GM18858 (cell line): ENCODE measurements around the gene MICU2.
"Not testable (repeated sequence)": the region's sequence is repeated elsewhere in the genome, so short reads cannot be mapped to it uniquely, and the experiment has no call there.

Source experiments
- ATAC-seq: cut with Tn5 transposase; IDR thresholded peaks from one replicate; pipeline ENCODE4 v1.9.1; 2021; ENCODE audit not compliant: unreplicated experiment

The MICU2 gene

DNA sequence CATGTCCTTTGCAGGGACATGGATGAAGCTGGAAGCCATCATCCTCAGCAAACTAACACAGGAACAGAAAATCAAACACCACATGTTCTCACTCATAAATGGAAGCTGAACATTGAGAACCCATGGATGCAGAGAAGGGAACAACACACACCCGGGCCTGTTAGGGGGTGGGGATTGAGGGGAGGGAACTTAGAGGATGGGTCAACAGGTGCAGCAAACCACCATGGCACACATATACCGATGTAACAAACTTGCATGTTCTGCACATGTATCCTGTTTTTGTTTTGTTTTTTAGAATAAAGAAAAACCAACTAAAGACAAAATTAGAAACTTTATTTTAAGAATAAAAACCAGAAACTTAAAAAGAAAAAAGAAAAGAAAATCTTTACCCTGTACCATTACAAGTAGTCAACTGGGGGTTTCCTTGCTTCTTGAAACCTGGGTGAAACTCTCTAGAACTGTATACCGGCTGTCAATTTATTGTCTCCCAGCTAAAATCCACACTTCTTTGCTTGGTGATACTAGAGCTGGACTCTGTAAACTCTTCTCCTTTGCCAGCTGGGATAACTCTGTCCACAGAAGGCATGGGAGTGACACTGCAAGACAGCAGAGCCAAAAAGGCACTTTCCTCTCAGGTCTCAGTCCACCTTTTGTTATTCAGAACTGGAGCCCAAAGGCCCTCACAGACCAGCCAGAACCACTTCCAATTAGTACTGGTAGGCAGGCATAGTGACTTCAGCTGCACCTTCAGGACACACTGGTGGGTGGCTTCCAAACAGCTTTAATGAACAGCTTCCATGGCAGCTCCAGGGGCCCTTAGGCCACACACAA lies 9.0 kb downstream of the MICU2 start:
- ATAC-seq: peak; percentile 54

DNA sequence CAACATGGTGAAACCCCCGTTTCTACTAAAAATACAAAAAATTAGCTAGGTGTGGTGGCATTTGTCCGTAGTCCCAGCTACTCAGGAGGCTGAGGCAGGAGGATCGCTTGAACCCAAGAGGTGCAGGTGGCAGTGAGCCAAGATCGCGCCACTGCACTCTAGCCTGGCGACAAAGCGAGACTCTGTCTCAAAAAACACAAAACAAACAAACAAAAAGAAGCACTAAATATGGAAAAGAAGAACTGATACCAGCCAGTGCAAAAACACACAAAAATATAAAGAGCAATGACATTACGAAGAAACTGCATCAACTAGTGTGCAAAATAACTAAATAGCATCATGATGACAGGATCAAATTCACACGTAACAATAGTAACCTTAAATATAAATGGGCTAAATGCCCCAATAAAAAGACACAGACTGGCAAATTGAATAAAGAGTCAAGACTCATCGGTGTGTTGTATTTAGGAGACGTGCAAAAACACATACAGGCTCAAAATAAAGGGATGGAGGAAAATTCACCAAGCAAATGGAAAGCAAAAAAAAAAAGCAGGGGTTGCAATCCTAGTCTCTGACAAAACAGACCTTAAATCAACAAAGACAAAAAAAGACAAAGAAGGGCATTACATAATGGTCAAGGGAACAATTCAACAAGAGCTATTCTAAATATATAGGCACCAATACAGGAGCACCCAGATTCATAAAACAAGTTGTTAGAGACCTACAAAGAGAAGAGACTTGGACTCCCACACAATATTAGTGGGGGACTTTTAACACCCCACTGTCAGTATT lies 13.1 kb downstream of the MICU2 start:
- ATAC-seq: not testable (repeated sequence)

DNA sequence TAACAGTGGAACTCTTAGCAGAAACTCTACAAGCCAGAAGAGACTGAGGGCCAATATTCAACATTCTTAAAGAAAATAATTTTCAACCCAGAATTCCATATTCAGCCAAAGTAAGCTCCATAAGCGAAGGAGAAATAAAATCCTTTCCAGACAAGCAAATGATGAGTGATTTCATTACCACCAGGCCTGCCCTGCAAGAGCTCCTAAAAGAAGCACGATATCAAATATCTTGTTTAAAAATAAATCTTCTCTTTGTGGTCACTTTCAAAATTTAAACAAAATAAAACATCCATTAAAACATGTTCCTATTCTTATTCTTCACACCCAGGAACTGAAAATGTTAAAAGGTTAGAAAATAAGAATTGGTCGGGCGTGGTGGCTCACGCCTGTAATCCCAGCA lies 13.7 kb downstream of the MICU2 start:
- ATAC-seq: no peak

DNA sequence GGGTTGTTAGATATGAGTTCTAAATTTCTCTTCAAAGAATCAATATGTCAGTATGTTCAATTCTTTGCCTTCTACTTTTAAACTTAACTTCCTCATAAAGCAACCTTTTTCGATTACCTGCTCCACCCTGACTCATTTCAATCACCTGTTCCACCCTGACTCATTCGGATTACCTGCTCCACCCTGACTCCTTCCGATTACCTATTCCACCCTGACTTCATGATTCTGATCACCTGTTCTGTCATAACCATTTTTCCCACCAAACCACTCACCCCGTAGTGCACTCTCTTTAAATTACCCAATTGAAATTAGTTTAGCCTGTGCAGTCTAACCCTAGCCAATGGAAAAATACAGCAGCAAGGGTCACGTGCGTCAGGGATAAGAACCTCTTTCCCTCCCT lies 14.5 kb downstream of the MICU2 start:
- ATAC-seq: not testable (repeated sequence)

DNA sequence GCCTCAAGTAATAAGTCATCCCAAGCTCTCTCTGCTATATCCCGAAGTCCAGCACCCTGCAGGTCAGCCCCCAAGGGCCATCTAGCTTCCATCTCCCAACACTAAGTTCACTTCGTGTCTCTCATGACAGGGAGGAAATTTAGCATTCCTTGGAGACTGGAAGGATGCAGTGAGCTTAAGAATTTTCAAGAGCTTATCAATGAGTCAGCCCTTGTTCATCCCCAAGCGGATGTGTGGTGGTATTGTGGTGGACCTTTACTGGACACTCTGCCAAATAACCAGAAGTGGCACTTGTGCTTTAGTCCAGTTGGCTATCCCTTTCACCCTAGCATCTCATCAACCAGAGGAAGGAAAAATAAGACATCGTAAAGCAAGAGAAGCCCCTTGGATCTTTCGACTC lies 15.6 kb downstream of the MICU2 start:
- not testable (repeated sequence) for ATAC-seq

DNA sequence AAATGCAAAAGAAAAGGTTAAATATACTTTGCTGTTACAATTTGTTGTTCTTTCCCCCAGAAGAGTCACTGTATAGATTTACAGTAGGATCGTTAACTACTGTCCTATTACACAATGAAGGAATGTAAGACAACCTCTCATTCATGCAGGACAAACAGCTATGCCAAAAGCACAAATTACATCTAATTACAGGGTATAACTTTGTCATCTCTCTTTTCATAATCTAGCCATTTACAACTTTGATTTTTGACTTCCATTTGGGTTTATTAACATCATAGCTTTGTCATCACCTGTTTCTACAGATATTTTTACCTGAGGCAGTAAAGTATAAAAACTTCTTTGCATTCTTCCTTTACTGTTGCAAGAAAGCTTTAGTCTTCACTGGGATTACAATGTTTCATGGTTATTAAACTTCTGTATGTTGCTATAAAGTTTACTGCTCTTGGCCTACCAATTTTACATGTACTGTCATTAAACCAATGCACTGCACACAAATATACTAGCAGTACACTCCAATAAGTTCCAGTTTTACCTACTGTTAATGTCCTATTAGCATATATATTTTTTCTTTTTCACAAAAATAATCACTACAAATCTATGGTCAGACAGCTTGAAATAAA lies 18.9 kb downstream of the MICU2 start:
- ATAC-seq: no peak

DNA sequence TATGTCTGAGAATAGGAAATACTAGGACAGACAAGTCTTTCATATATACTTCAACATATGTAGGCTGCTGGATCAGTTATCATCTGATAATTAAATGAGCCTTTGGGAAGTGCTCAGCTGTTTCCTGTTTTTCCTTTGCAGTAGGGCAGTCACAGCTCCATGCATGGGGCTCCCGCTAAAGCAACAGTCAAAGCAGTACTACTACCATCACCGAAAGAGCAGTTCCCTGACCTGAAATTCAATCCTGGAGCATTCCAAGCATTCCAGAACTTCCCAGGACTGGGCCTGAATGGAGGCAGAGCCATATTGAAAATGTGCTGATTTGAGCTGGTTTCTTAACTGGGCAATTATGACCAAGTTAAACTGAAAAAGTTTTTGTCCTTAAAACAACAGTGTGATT lies 20.5 kb downstream of the MICU2 start:
- no peak for ATAC-seq

DNA sequence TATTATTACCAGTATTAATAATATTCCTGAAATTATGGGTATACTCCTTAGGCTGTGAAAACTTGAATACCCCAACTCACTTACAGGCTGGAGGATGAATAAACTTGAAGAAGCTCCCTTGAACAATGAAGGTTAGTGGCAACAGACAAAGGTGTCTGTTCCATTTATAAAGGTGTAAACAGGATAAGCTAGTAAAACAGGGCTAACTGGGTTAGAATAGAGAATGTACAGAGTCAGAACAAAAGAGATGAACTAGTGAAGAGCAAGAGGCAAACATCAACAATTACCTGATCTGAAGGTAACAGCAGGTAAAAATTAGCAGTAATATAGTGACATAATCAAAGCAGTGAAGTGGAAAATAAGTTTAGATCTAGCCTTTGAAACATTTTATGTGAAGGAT lies 23.2 kb downstream of the MICU2 start:
- ATAC-seq: no peak

DNA sequence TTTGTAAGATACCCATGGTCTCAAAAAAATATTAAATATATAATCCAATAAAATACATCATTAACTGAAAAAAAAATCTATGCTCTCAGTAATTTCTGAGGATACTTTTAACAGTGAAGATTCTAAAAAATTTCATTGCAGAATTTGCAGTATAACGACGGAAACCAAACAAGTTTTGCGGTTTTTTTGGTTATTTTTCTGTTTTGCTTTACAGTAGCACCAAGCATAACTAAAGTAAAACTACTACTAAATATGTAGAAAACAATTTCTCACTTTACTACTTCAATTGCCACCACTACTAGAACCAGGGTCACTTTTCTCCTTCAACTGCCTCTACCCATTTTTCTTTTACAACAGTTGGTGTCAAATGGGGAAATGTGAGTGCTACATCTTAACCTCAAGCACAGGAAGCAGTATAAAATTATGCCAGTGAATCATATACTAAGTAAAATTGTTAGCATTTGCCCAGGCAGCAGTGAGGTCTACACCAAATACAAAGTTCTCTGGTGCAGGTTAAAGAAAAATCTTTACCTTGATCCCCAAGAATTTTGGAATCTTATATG lies 24.1 kb downstream of the MICU2 start:
- peak; percentile 75 for ATAC-seq

DNA sequence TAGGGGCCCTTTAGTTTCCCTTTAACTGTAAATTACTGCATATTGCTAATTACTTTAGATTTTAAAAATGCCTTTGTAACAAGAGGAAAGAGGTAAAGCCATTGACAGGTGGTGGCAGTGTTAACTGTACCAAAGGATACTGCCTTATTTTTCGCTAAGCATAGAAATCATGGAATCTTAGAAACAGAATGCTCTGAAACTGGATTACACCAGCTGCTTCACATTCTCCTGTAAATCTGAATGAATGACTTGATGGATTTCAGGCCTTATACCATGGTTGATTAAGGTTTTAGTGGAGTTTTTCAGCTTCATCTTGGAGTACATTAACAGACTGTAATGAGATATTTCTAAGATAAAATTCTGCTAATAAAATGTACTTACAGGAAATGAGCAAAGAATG lies 25.2 kb downstream of the MICU2 start:
- ATAC-seq: no peak

DNA sequence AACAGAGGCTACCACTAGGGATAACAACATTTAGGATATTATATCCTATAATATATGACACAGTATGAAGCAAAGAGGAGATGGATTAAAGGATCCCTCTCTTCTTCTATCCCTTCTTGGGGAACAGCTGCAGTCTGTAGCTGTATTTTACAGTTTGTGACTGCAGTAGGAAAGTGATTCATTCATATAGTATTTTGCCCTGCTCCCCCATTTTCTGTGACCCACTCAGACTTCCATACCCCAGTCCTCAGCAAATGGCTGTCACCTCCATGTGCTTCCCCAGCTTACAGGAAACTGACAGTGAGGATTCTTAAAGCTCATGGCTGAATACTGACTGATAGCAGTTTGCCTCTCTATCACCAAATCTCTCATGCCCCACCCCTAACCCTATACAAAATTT lies 27.5 kb downstream of the MICU2 start:
- ATAC-seq: no peak

DNA sequence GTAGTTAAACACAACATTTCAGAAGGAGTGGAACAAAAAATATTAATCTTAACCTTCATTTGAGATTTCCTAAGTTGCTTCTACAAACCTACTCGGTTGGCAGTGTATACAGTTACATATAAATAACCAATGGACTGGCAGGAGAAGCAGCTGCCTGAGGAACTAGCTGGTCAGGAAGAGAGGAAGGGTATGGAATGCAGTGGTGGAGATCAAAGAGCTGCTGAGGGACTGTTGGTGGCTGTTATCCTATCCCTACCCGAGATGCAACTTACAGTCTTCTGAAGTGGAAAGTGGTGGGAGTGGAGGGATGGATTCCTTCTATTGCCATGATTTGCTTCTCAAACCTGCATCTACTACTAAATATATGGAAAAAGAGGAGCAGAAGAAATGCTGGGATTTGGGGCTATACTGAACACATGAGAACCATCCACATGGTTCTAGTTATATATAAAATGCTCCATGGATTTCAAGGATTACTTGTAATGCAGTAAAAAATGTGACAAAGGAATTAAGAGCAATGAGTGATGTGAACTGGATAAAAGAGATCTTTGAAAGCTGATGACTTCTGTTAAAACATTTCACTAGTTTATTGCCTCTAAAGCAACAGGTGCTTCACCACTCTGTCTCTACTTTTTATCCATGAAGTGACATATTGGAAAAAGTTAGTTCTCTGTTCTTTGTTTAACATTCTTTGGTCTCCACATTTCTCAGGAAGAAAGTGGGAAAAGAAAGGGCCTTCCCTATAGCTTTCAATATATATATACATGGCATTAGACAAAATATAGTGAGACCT lies 29.9 kb downstream of the MICU2 start:
- no peak for ATAC-seq

DNA sequence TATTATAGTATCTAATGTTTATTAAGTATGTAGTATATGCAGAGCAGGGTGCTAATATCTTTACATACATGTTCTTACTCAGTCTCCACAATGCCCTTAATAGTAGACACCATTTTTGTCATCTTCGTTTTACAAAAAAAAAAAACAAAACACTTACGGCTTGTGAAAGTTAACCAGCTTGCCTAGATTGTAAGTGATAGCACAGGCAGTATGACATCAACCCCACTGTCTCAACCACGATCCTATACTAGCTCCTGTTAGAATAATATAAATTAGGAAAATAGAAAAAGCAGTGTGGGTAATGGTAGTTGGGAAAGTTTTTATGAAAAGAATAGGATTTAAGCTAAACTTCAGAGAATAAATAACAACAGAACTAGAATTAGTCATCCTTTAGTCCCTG lies 34.3 kb downstream of the MICU2 start:
- no peak for ATAC-seq

DNA sequence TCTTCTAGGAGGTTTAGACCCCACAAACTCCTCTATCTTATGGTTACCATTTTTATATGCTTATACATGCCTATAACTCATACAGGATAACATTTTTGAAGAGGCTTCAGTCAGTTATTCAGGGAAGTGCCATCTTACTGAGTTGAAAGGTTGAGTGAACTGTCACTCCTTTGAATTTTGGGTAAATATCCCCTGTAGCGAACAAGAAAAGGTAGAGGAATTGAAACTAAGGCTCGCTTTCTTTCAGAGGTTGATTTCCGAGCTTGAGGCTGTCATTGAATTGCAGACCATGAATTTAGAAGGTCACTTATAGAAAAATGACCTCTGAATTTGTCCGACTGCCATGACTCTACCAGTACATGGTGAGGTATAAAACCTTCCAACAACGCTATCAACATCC lies 35.1 kb downstream of the MICU2 start:
- no peak for ATAC-seq

DNA sequence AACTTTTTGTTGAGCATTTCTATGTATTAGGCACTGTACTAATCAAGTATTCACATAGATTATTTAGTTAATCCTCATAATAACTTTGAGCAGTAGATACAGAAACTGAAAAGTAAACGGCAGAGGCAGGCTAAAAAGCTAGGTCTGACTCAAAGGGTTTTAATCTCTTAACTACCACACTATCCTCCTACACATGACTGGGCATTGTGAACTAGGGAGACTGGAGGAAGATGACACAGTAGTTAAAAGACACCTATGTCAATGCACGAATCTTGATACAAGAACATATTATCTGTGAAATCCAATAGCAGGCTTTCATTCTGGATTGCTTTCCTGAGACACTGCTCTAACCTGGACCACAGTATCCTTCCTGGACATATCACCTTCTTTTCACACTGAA lies 36.3 kb downstream of the MICU2 start:
- peak; percentile 74 for ATAC-seq

DNA sequence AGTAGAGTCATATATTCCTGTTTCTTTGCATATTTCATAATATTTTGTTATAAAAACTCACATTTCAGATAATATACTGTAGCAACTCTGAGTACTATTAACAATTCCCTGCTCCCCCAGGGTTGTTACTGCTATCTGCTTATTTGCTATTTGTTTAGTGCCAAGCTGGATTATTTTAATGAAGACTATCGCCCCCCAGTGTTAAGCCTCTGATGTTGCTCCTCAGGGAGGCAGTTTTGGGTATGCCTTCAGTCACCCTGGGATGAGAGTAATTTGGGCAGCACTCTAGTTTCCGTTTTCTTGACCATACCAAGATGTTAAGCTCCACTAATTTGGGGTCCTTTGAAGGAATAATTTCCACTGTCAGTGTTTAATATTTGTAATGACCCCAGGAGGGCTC lies 46.0 kb downstream of the MICU2 start:
- no peak for ATAC-seq

DNA sequence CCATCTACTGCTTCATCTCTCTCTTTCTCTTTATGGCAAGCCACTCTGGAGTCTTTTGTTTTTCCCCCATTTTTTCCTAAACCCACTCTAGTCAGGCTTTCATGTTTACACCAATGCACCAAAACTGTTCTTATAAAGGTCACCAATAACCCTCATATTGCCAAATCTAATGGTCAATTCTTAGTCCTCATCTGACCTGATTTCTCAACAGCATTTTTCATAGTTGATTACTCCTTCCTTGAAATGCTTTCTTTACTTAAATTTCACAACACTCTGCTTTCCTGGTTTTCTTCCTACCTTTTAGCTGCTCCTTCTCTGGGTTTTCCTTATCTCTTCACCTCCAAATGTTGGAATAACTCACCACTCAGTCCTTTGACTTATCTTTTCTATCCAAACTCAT lies 47.9 kb downstream of the MICU2 start:
- ATAC-seq: no peak

DNA sequence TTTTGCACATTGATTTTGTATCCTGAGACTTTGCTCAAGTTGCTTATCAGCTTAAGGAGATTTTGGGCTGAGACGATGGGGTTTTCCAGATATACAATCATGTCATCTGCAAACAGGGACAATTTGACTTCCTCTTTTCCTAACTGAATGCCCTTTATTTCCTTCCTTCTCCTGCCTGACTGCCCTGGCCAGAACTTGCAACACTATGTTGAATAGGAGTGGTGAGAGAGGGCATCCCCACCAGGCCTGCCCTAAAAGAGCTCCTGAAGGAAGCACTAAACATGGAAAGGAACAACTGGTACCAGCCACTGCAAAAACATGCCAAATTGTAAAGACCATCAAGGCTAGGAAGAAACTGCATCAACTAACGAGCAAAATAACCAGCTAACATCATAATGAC lies 50.7 kb downstream of the MICU2 start:
- not testable (repeated sequence) for ATAC-seq

DNA sequence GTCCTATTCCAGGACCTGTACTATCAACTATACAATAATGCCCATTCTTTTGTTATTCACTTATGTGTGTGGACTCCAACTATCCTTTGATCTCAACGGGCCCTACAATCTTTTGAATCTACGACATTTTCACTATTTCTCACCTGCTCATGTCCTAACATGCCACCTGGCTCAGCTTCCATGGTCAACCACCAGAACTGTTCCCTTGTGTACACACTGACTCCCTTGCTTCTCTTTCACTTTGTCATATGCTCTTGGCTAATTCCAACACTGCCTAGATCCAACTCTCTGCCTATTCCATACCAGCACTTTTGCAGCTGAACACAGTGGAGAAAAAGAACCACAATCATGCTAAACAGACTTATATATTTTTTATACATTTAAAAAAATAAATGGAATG lies 53.1 kb downstream of the MICU2 start:
- no peak for ATAC-seq

DNA sequence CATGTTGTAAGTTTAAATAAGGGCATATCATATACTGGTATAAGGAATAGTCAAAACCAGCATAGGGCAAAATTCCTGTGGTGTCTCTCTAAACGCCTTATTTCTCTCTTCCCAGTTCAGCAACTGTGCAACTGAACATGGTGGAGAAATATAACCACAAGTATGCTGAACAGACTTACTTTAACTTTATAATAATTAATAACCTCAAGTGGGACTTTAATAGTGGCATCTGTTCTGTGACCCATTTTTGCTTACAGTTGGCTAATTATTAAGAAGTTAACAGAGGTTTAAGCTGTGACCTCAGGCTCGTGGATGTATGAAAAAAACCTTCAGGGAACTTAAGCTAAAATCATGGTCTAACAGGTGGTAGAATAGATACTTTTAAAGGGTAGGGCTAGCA lies 54.3 kb downstream of the MICU2 start:
- no peak for ATAC-seq

DNA sequence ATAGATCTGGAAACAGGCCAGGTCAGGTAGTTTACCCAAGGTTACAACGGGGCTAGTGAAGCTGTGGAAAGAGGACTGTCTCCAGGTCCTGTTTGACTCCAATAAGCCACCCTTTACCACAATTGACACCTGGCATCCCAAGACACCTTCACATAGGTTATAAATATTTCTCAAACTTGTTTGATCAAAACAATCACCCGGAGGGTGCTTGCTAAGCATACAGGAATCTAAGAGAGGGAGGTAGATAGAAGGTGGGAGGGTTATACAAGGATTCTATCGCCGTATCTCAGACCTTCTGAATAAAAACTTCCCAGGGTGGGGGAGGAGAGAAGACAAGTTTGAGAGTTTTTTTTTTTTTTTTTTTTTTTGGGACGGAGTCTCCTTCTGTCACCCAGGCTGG lies 55.4 kb downstream of the MICU2 start:
- ATAC-seq: no peak
